GM23338 (cell line): ENCODE data around the gene ABCC12. TPM values are rescaled to one million over a fixed set of nuclear protein-coding genes. Genes with fewer than 3 reads are reported as not detected.
A peak's percentile ranks its signal among the peaks of the same experiment; 100 is the strongest.

Source experiments
- ATAC-seq: fragments of 200-7000 bp; cut with Tn5 transposase; 3 replicates; pipeline ENCODE4 v1.9.1; 2020
- DNase-seq: peaks from one replicate; pipeline ENCODE4 v3.0.0-alpha.2; 2015; ENCODE audit warnings: low spot score
- H2AFZ ChIP-seq: fragments of 200-600 bp; sonication (generic); 2 replicates; pipeline ENCODE4 v1.8.0; 2016; ENCODE audit warnings: antibody characterized with exemption, mild to moderate bottlenecking, moderate library complexity
- H3F3A ChIP-seq: fragments of 200-600 bp; sonication (generic); replicated peaks from 2 replicates; pipeline ENCODE4 v1.8.0; 2017; ENCODE audit warnings: antibody characterized with exemption, mixed run types, low read depth
- H3K27ac ChIP-seq: fragments of 200-600 bp; sonication (generic); 2 replicates; pipeline ENCODE4 v1.6.1; 2016; ENCODE audit warnings: low read depth
- H3K27me3 ChIP-seq: fragments of 200-600 bp; sonication (generic); 2 replicates; pipeline ENCODE4 v1.8.0; 2016; ENCODE audit warnings: mild to moderate bottlenecking, mixed run types, moderate library complexity; ENCODE audit not compliant: insufficient read depth
- H3K36me3 ChIP-seq: fragments of 200-600 bp; sonication (generic); 2 replicates; pipeline ENCODE4 v1.8.0; 2016; ENCODE audit warnings: mild to moderate bottlenecking; ENCODE audit not compliant: insufficient read depth
- H3K4me1 ChIP-seq: fragments of 200-600 bp; sonication (generic); 2 replicates; pipeline ENCODE4 v1.8.0; 2016; ENCODE audit warnings: mild to moderate bottlenecking, moderate library complexity; ENCODE audit not compliant: insufficient read depth
- H3K4me2 ChIP-seq: fragments of 200-600 bp; sonication (generic); 2 replicates; pipeline ENCODE4 v1.7.1; 2017; ENCODE audit warnings: mixed run types
- H3K4me3 ChIP-seq: fragments of 200-600 bp; sonication (generic); 2 replicates; pipeline ENCODE4 v1.6.1; 2016; ENCODE audit warnings: mixed run types
- H3K79me2 ChIP-seq: fragments of 200-600 bp; sonication (generic); replicated peaks from 2 replicates; pipeline ENCODE4 v1.8.0; 2017; ENCODE audit warnings: mild to moderate bottlenecking; ENCODE audit not compliant: insufficient read depth
- H3K9me2 ChIP-seq: fragments of 200-600 bp; sonication (generic); 2 replicates; pipeline ENCODE4 v1.8.0; 2017; ENCODE audit not compliant: insufficient read depth
- H4K20me1 ChIP-seq: fragments of 200-600 bp; sonication (generic); replicated peaks from 2 replicates; pipeline ENCODE4 v1.8.0; 2017; ENCODE audit warnings: mild to moderate bottlenecking; ENCODE audit not compliant: insufficient read depth
- H3K27ac Mint-ChIP-seq: 2 replicates; pipeline ENCODE4 v1.8.0; 2020; ENCODE audit warnings: inconsistent platforms, mild to moderate bottlenecking, moderate library complexity, mixed read lengths
- H3K27me3 Mint-ChIP-seq: 3 replicates; pipeline ENCODE4 v1.8.0; 2022; ENCODE audit warnings: low read depth, mild to moderate bottlenecking, moderate library complexity, mixed read lengths, inconsistent platforms; ENCODE audit not compliant: insufficient read depth, poor library complexity
- H3K36me3 Mint-ChIP-seq: 3 replicates; pipeline ENCODE4 v1.8.0; 2021; ENCODE audit warnings: low read depth, mild to moderate bottlenecking, inconsistent platforms, moderate library complexity, mixed read lengths
- H3K4me1 Mint-ChIP-seq: 3 replicates; pipeline ENCODE4 v1.8.0; 2020; ENCODE audit warnings: mild to moderate bottlenecking, inconsistent platforms, mixed read lengths
- H3K4me3 Mint-ChIP-seq: 3 replicates; pipeline ENCODE4 v1.8.0; 2021; ENCODE audit warnings: moderate library complexity, mild to moderate bottlenecking, inconsistent platforms, mixed read lengths
- H3K9me3 Mint-ChIP-seq: 3 replicates; pipeline ENCODE4 v1.8.0; 2020; ENCODE audit warnings: moderate library complexity, mild to moderate bottlenecking, inconsistent platforms, mixed read lengths
- CREB1 ChIP-seq: fragments of 250-450 bp; sonication (Bioruptor Pico); IDR thresholded peaks from 2 replicates; pipeline ENCODE4 v1.5.0; 2020; ENCODE audit warnings: low read depth, mild to moderate bottlenecking, moderate library complexity
- EZH2 ChIP-seq: fragments of 200-600 bp; sonication (generic); IDR thresholded peaks from one replicate; pipeline ENCODE4 v1.8.0; 2017; ENCODE audit warnings: antibody characterized with exemption, mild to moderate bottlenecking, low read depth; ENCODE audit not compliant: unreplicated experiment
- EZH2phosphoT487 ChIP-seq: fragments of 200-600 bp; sonication (generic); IDR thresholded peaks from one replicate; pipeline ENCODE4 v1.8.1; 2018; ENCODE audit warnings: antibody characterized with exemption; ENCODE audit not compliant: unreplicated experiment
- JUNB ChIP-seq: IDR thresholded peaks from one replicate; pipeline ENCODE4 v1.6.1; 2016; ENCODE audit warnings: antibody characterized with exemption; ENCODE audit not compliant: unreplicated experiment
- POLR2AphosphoS5 ChIP-seq: IDR thresholded peaks from 2 replicates; pipeline ENCODE4 v1.6.1; 2016; ENCODE audit warnings: antibody characterized with exemption, low read depth
- STAT1 ChIP-seq: IDR thresholded peaks from one replicate; pipeline ENCODE4 v1.6.1; 2016; ENCODE audit warnings: antibody characterized with exemption; ENCODE audit not compliant: unreplicated experiment
- ZNF331 ChIP-seq: fragments of 250-450 bp; sonication (Bioruptor Pico); IDR thresholded peaks from 2 replicates; pipeline ENCODE4 v1.5.0; 2020; ENCODE audit warnings: low read depth, mild to moderate bottlenecking, moderate library complexity
- polyA plus RNA-seq: library from polyadenylated mRNA; unstranded; fragments of >200 nt; fragmentation: Nextera tagmentation; extraction: Ambion mirVana; gene quantifications from 2 replicates; pipeline ENCODE4 v1.2.1, GENCODE V29; 2016
- total RNA-seq: library from RNA; depleted of rRNA; stranded (reverse); fragments of >200 nt; shearing (Covaris generic); gene quantifications from 2 replicates; pipeline ENCODE4 v1.2.3, GENCODE V29; 2014
- TF ChIP-seq, protein P1 (sequence below): IDR thresholded peaks from 2 replicates; pipeline ENCODE4 v1.6.1; 2016; ENCODE audit warnings: antibody characterized with exemption
- TF ChIP-seq, protein P2 (sequence below), 2 experiments: fragments of 200-600 bp in 1 of 2; sonication (generic) in 1 of 2; conservative IDR thresholded peaks; 2 replicates each; pipeline versions ENCODE4 v1.5.1 to v1.6.1; 2016 to 2017; ENCODE audit warnings: antibody characterized with exemption in 2 of 2, low read depth in 2 of 2, mild to moderate bottlenecking in 2 of 2, moderate library complexity in 1 of 2
- TF ChIP-seq, protein P3 (sequence below): fragments of 250-450 bp; sonication (Bioruptor Pico); IDR thresholded peaks from 2 replicates; pipeline ENCODE4 v1.5.0; 2020; ENCODE audit warnings: mild to moderate bottlenecking, moderate library complexity

Gene ABCC12
- total and polyA plus RNA-seq, 2 experiments from 2014 or later = not detected

DNA sequence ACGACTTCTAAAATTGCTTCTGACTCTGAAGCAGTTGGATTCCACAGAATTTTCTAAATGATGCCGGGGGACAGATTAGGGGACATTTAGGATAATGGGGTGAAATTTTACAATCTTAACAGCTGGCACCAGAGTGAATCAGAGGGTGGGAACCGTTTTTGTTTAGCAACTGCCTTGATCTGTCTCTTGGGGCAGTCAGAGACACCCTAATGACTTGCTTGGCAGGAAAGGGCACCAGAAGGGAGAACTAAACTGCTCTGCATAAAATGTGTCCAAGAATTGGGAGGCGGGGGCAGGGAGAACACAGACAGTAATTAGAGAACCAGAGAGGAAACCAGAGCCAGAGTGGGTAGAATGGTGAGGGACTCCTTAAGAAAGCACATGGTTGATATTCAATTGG lies 6.1 kb upstream of the ABCC12 start:
- Mint-ChIP-seq H3K4me3 (no peak overlapping the region), H3K36me3 (no peaks in the 10 kb centered on the region), H3K27ac (no peak overlapping the region), H3K9me3 (no peaks in the 10 kb centered on the region), H3K27me3 (peaks cover 11% of the 10 kb centered on the region), H3K4me1 (peaks cover 17% of the 10 kb centered on the region)
- H2AFZ ChIP-seq = no peak overlapping the region
- H3K9me2 ChIP-seq = no peaks in the 10 kb centered on the region
- ATAC-seq (no peak), DNase-seq (no peak)
- no peaks in the 10 kb centered on the region for H3K79me2 ChIP-seq
- H3K4me3 ChIP-seq = no peak overlapping the region
- no peaks in the 10 kb centered on the region for H4K20me1 ChIP-seq
- H3K4me1 ChIP-seq = no peaks in the 10 kb centered on the region
- H3K36me3 ChIP-seq = no peaks in the 10 kb centered on the region
- no peak overlapping the region for H3K27ac ChIP-seq
- H3K4me2 ChIP-seq = no peak overlapping the region
- TF ChIP-seq EZH2phosphoT487 (no peak), JUNB (no peak), ZNF331 (CRISPR knock-in tag) (no peak), POLR2AphosphoS5 (no peak)
- H3F3A ChIP-seq = no peaks in the 10 kb centered on the region
- no peaks in the 10 kb centered on the region for H3K27me3 ChIP-seq

DNA sequence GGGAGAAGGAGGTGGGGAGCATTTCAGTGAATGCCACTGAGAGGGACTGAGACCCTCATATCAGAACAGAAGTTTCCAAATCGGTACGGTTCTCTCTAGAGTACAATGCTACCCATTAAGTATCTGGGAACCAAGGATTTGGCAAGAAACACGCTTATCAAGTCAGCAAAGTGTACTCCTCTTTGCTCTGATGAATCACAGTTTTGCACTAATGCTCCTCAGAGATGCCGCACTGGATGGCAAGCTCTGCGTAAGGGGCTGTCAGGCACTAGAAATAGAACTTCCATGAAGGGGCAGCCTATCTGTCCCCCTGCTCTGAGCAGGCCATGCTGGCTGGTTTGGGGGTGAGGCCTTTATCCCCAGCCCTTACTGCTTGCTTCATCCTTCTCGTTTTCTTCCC lies 4.8 kb upstream of the ABCC12 start:
- Histone ChIP-seq H3K27ac (no peak overlapping the region), H3K4me1 (no peaks in the 10 kb centered on the region), H3K79me2 (no peaks in the 10 kb centered on the region), H3K27me3 (no peaks in the 10 kb centered on the region), H2AFZ (peak overlapping the region; percentile 38; the same call in 1 of the 2 replicates), H3K4me3 (no peak overlapping the region), H4K20me1 (no peaks in the 10 kb centered on the region), H3K9me2 (no peaks in the 10 kb centered on the region), H3K4me2 (no peak overlapping the region), H3K36me3 (no peaks in the 10 kb centered on the region), H3F3A (no peaks in the 10 kb centered on the region)
- Mint-ChIP-seq H3K4me3 (no peak overlapping the region), H3K9me3 (no peaks in the 10 kb centered on the region), H3K27ac (no peak overlapping the region), H3K27me3 (peaks cover 6% of the 10 kb centered on the region), H3K36me3 (no peaks in the 10 kb centered on the region), H3K4me1 (peaks cover 12% of the 10 kb centered on the region; the same call in 2 of the 3 replicates)
- DNase-seq = no peak
- ATAC-seq = no peak
- TF ChIP-seq, protein P1, sequence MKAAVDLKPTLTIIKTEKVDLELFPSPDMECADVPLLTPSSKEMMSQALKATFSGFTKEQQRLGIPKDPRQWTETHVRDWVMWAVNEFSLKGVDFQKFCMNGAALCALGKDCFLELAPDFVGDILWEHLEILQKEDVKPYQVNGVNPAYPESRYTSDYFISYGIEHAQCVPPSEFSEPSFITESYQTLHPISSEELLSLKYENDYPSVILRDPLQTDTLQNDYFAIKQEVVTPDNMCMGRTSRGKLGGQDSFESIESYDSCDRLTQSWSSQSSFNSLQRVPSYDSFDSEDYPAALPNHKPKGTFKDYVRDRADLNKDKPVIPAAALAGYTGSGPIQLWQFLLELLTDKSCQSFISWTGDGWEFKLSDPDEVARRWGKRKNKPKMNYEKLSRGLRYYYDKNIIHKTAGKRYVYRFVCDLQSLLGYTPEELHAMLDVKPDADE = no peak
- TF ChIP-seq POLR2AphosphoS5 = no peak
- no peak for TF ChIP-seq EZH2
- TF ChIP-seq, protein P2, sequence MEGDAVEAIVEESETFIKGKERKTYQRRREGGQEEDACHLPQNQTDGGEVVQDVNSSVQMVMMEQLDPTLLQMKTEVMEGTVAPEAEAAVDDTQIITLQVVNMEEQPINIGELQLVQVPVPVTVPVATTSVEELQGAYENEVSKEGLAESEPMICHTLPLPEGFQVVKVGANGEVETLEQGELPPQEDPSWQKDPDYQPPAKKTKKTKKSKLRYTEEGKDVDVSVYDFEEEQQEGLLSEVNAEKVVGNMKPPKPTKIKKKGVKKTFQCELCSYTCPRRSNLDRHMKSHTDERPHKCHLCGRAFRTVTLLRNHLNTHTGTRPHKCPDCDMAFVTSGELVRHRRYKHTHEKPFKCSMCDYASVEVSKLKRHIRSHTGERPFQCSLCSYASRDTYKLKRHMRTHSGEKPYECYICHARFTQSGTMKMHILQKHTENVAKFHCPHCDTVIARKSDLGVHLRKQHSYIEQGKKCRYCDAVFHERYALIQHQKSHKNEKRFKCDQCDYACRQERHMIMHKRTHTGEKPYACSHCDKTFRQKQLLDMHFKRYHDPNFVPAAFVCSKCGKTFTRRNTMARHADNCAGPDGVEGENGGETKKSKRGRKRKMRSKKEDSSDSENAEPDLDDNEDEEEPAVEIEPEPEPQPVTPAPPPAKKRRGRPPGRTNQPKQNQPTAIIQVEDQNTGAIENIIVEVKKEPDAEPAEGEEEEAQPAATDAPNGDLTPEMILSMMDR (conservative IDR thresholded peaks at IDR 0.05; ENCODE audit: low read depth in 2 of 2) = no peak
- TF ChIP-seq, protein P3, sequence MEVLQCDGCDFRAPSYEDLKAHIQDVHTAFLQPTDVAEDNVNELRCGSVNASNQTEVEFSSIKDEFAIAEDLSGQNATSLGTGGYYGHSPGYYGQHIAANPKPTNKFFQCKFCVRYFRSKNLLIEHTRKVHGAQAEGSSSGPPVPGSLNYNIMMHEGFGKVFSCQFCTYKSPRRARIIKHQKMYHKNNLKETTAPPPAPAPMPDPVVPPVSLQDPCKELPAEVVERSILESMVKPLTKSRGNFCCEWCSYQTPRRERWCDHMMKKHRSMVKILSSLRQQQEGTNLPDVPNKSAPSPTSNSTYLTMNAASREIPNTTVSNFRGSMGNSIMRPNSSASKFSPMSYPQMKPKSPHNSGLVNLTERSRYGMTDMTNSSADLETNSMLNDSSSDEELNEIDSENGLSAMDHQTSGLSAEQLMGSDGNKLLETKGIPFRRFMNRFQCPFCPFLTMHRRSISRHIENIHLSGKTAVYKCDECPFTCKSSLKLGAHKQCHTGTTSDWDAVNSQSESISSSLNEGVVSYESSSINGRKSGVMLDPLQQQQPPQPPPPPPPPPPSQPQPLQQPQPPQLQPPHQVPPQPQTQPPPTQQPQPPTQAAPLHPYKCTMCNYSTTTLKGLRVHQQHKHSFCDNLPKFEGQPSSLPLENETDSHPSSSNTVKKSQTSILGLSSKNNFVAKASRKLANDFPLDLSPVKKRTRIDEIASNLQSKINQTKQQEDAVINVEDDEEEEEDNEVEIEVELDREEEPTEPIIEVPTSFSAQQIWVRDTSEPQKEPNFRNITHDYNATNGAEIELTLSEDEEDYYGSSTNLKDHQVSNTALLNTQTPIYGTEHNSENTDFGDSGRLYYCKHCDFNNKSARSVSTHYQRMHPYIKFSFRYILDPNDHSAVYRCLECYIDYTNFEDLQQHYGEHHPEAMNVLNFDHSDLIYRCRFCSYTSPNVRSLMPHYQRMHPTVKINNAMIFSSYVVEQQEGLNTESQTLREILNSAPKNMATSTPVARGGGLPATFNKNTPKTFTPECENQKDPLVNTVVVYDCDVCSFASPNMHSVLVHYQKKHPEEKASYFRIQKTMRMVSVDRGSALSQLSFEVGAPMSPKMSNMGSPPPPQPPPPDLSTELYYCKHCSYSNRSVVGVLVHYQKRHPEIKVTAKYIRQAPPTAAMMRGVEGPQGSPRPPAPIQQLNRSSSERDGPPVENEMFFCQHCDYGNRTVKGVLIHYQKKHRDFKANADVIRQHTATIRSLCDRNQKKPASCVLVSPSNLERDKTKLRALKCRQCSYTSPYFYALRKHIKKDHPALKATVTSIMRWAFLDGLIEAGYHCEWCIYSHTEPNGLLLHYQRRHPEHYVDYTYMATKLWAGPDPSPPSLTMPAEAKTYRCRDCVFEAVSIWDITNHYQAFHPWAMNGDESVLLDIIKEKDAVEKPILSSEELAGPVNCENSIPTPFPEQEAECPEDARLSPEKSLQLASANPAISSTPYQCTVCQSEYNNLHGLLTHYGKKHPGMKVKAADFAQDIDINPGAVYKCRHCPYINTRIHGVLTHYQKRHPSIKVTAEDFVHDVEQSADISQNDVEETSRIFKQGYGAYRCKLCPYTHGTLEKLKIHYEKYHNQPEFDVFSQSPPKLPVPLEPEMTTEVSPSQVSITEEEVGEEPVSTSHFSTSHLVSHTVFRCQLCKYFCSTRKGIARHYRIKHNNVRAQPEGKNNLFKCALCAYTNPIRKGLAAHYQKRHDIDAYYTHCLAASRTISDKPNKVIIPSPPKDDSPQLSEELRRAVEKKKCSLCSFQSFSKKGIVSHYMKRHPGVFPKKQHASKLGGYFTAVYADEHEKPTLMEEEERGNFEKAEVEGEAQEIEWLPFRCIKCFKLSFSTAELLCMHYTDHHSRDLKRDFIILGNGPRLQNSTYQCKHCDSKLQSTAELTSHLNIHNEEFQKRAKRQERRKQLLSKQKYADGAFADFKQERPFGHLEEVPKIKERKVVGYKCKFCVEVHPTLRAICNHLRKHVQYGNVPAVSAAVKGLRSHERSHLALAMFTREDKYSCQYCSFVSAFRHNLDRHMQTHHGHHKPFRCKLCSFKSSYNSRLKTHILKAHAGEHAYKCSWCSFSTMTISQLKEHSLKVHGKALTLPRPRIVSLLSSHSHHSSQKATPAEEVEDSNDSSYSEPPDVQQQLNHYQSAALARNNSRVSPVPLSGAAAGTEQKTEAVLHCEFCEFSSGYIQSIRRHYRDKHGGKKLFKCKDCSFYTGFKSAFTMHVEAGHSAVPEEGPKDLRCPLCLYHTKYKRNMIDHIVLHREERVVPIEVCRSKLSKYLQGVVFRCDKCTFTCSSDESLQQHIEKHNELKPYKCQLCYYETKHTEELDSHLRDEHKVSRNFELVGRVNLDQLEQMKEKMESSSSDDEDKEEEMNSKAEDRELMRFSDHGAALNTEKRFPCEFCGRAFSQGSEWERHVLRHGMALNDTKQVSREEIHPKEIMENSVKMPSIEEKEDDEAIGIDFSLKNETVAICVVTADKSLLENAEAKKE = no peak
- TF ChIP-seq STAT1 = no peak
- no peak for TF ChIP-seq CREB1
